Psoas muscle (tissue), 8 donors: ENCODE measurements around the gene ZNF497. TPM values are rescaled to one million over a fixed set of nuclear protein-coding genes. Genes with fewer than 3 reads are reported as not detected.
A peak's percentile ranks its signal among the peaks of the same experiment; 100 is the strongest.

Source experiments
- ATAC-seq, 4 donors: fragments of 200-7000 bp; cut with Tn5 transposase; one replicate each; pipeline ENCODE4 v1.9.1; 2020; ENCODE audit warnings: moderate library complexity in 3 of 4, mild to moderate bottlenecking in 2 of 4
- DNase-seq, 2 donors: peaks; one replicate each; pipeline ENCODE4 v3.0.0-alpha.2; 2020
- H3K27ac ChIP-seq: fragments of 200-600 bp; one replicate; pipeline ENCODE4 v1.8.0; 2022
- H3K27me3 ChIP-seq, 3 donors: fragments of 200-600 bp in 1 of 3; one replicate each; pipeline versions ENCODE4 v1.6.1 to v1.8.0; 2013 to 2022; ENCODE audit warnings: low read length in 2 of 3, mild to moderate bottlenecking in 2 of 3, moderate library complexity in 1 of 3; ENCODE audit not compliant: insufficient read depth in 3 of 3
- H3K36me3 ChIP-seq, 2 donors: fragments of 200-600 bp in 1 of 2; one replicate each; pipeline versions ENCODE4 v1.6.1 to v1.8.0; 2013 to 2022; ENCODE audit warnings: low read depth in 1 of 2, mild to moderate bottlenecking in 1 of 2, moderate library complexity in 1 of 2; ENCODE audit not compliant: insufficient read depth in 1 of 2
- H3K4me1 ChIP-seq: fragments of 200-600 bp; one replicate; pipeline ENCODE4 v1.8.0; 2022
- H3K4me3 ChIP-seq: fragments of 200-600 bp; one replicate; pipeline ENCODE4 v1.8.0; 2022; ENCODE audit warnings: mild to moderate bottlenecking
- H3K9me3 ChIP-seq: fragments of 200-600 bp; one replicate; pipeline ENCODE4 v1.8.0; 2022
- CTCF ChIP-seq: fragments of 200-600 bp; IDR thresholded peaks from one replicate; pipeline ENCODE4 v1.8.0; 2022; ENCODE audit warnings: antibody characterized with exemption
- WGBS, 3 donors: extraction: QIAGEN DNeasy Blood & Tissue Kit; methylation state at CpG; one replicate each; pipeline versions ENCODE4 v1.1.6 to v1.1.7; 2013; 5-methylcytosine and 5-hydroxymethylcytosine counted together
- intact Hi-C, 2 donors: fragments of 100-400 bp; cut with DNase I; formaldehyde crosslinking; loops; one replicate each; pipeline versions ENCODE4 v1.11.0 to v1.14.2; 2022
- long read RNA-seq, 2 donors: library from polyadenylated mRNA; unstranded; transcript quantifications; one replicate each; pipeline ENCODE4 v2.0.0, GENCODE V29; 2021
- polyA plus RNA-seq, 3 donors: library from polyadenylated mRNA; stranded (reverse); fragments of 200-250 nt; gene quantifications; one replicate each; pipeline ENCODE4 v1.2.3, GENCODE V29; 2013
- total RNA-seq, 4 donors: library from RNA; stranded (reverse); fragmentation: NEBNext Ultra II Directional in 2 of 4; extraction: Animal tissue kit (Norgen Biotek cat#: 25700) in 2 of 4; gene quantifications; one replicate each; pipeline versions ENCODE4 v1.2.1 to v1.2.4, GENCODE V29; 2021 to 2023
- donor health status: healthy with polysubstance abuse.
- donor health status: DM: no; HTN: no; CAD: no; lungs with moderate emphysema.
- donor health status: Bipolar disorder and iron deficiency.
- donor health status: healthy.
- donor health status: DM: yes; HTN: yes; CAD: no.
- donor health status: DM: no; HTN: no; CAD: no.
- donor health status: DM: no; HTN: no; CAD: no.
- donor health status: DM: yes; HTN: yes; CAD: no.

ZNF497 gene
- total RNA-seq (under 1 TPM; 0.08 to 0.30 (median 0.18) TPM), polyA plus RNA-seq (under 1 TPM; 0.13 to 0.43 (median 0.30) TPM)
- long read RNA-seq, donor 1 = 0 reads
- long read RNA-seq, donor 2, partial matches to known transcripts = 0 of 3 reads
- long read RNA-seq, donor 2, other reads (novel, unspliced or antisense) = 2 of 3 reads

GRCh38 chr19:58362272-58362994 is at the start of gene ZNF497:
ZNF497 (minus strand) TSS chr19:58362751; CDS start chr19:58357635, 5,116 bp downstream.
- WGBS, 3 donors = 0% methylated on average over 48 to 74 of the region's 74 CpGs
- H3K27me3 ChIP-seq = no peaks in the 10 kb centered on the region
- peak within 1 kb of the TSS; percentile 95 for H3K4me3 ChIP-seq
- DNase-seq = peak; percentile 97 to 98
- no peaks in the 10 kb centered on the region for H3K9me3 ChIP-seq
- intact Hi-C loops = loop anchor here in 1 of 2 donors (5.0 kb wide), 2 partner anchors 35 to 55 kb away; partner anchors contain the start of genes ERVK3-1 and ZSCAN22
- peaks cover 5% of the 10 kb centered on the region for H3K4me1 ChIP-seq
- TF ChIP-seq CTCF = no peak
- peaks cover 0 to 5% of the 10 kb centered on the region in 2 donors for H3K36me3 ChIP-seq
- peak; percentile 95 to 97 (median 96) for ATAC-seq
- H3K27ac ChIP-seq = peak within 1 kb of the TSS; percentile 97

- TF ChIP-seq CTCF = no peak
- H3K27me3 ChIP-seq = no peaks in the 10 kb centered on the region
- H3K9me3 ChIP-seq = no peaks in the 10 kb centered on the region
- intact Hi-C loops = no loop called here
- H3K36me3 ChIP-seq = peaks cover 0 to 12% of the 10 kb centered on the region in 2 donors
- WGBS, 3 donors = 2 to 3% (median 3%) methylated on average over 34 of the region's 34 CpGs
- peak overlapping the region; percentile 86 for H3K4me3 ChIP-seq
- DNase-seq (no peak), ATAC-seq (peak; percentile 18 to 31 (median 26))
- H3K27ac ChIP-seq = peak overlapping the region; percentile 79
- H3K4me1 ChIP-seq = peaks cover 11% of the 10 kb centered on the region
Measured at GRCh38 chr19:58409010-58409790, 46.6 kb upstream of the ZNF497 start.

GRCh38 chr19:58408152-58409009 is 45.8 kb upstream of the ZNF497 start, which contains the start of gene ZNF584:
ZNF584 (plus strand) TSS chr19:58408649; CDS start chr19:58409148, 499 bp downstream.
- ATAC-seq (peak; percentile 98 to 99 (median 98)), DNase-seq (peak; percentile 95 to 97)
- intact Hi-C loops = loop anchor here in 1 of 2 donors (1.0 kb wide), 1 partner anchor 43 kb away; the partner anchor contains the start of gene ZNF324B
- Histone ChIP-seq H3K4me3 (peak within 1 kb of the TSS; percentile 86), H3K27ac (peak within 1 kb of the TSS; percentile 79), H3K36me3 (peaks cover 0 to 12% of the 10 kb centered on the region in 2 donors), H3K4me1 (peaks cover 11% of the 10 kb centered on the region), H3K27me3 (no peaks in the 10 kb centered on the region), H3K9me3 (no peaks in the 10 kb centered on the region)
- 0% methylated on average over 63 to 100 of the region's 100 CpGs for WGBS, 3 donors
- TF ChIP-seq CTCF = no peak

- intact Hi-C loops = loop anchor here in 1 of 2 donors (1.0 kb wide), 1 partner anchor 44 kb away; the partner anchor contains the start of gene ZNF324B
- peaks cover 11% of the 10 kb centered on the region for H3K4me1 ChIP-seq
- H3K27me3 ChIP-seq = no peaks in the 10 kb centered on the region
- peak overlapping the region; percentile 86 for H3K4me3 ChIP-seq
- peak overlapping the region; percentile 79 for H3K27ac ChIP-seq
- no peak for DNase-seq
- ATAC-seq = peak; percentile 6 to 31 (median 22)
- H3K9me3 ChIP-seq = no peaks in the 10 kb centered on the region
- no peak for TF ChIP-seq CTCF
- peaks cover 0 to 10% of the 10 kb centered on the region in 2 donors for H3K36me3 ChIP-seq
- 7 to 10% (median 10%) methylated on average over 22 of the region's 22 CpGs for WGBS, 3 donors
Measured at GRCh38 chr19:58407658-58408151, 45.2 kb upstream of the ZNF497 start.
